LNCAP (cell line): Measurements from ENCODE around the gene CYTH4.

Experiments used
- CTCF ChIP-seq: fragments of 450-650 bp; IDR thresholded peaks from 2 replicates; pipeline ENCODE4 v1.5.1; 2017; ENCODE audit warnings: mild to moderate bottlenecking

The CYTH4 gene

GRCh38 chr22:37299969-37300509 is 17.7 kb downstream of the CYTH4 start:
- TF ChIP-seq CTCF = no peak

GRCh38 chr22:37300551-37301017 is 18.3 kb downstream of the CYTH4 start:
- no peak for TF ChIP-seq CTCF

- no peak for TF ChIP-seq CTCF
These were observed 19.0 kb downstream of the CYTH4 start for GRCh38 chr22:37301144-37301830.

- no peak for TF ChIP-seq CTCF
These were observed 20.6 kb downstream of the CYTH4 start for GRCh38 chr22:37302674-37303555.

- TF ChIP-seq CTCF = no peak
These were observed 21.5 kb downstream of the CYTH4 start for GRCh38 chr22:37303821-37304274.

GRCh38 chr22:37304595-37305343 is 22.5 kb downstream of the CYTH4 start:
- TF ChIP-seq CTCF = no peak

GRCh38 chr22:37305887-37306286 is 23.6 kb downstream of the CYTH4 start:
- TF ChIP-seq CTCF = no peak
